Left kidney (tissue), 2 donors: ENCODE results near the gene PQBP1. TPM values are rescaled to one million over a fixed set of nuclear protein-coding genes. Genes with fewer than 3 reads are reported as not detected.
A peak's percentile ranks its signal among the peaks of the same experiment; 100 is the strongest.

Source experiments
- DNase-seq: peaks from one replicate; pipeline ENCODE4 v3.0.0-alpha.2; 2013
- polyA plus RNA-seq: library from polyadenylated mRNA; unstranded; fragments of 120-200 nt; gene quantifications from one replicate; pipeline ENCODE4 v1.2.1, GENCODE V29; 2013; ENCODE audit not compliant: insufficient read length

Gene PQBP1
- polyA plus RNA-seq, 1 donor: 75.5 TPM

DNA sequence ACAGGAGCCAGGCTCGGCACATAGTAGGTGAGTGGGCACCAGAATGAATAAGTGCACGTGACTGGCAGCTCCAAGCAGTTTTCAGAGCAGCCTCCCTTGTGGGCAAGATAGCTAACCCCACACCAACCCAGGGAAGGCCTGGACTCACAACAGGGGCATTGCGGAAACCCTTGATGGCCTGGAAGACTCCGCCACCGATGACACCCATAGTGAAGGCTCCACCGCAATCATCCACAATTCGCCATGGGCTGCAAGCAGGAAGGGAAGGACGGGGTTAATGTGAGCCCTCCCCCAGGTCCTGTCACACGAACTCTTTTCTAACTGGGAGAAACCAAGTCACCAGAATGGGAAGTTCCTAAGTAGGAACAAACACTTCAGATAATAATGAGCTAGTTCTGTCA lies 1.1 kb upstream of the PQBP1 start:
- DNase-seq: no peak

DNA sequence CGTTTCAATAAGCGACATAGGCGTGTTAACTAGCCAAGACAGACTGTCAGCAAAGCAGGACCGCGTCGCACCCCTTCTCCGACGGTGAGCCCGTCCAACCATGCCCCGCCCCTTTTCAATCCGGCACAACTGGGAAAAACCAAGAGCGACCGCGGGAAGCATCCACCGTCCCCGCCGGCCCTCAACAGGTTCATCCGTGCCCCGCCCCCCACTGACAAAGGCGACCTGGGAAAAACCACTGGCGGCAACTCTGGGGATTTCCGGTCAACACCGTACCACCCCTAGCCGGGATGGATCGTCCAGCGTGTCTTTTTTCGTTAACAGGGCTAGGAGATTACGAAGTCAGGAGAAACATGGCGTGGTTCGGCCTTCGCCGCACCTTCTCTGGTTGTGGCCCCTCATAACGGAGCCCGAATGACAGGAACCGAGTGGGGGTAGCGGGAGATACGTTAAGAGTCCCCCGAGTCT lies 539 bp upstream of the PQBP1 start:
- DNase-seq: peak; percentile 66

DNA sequence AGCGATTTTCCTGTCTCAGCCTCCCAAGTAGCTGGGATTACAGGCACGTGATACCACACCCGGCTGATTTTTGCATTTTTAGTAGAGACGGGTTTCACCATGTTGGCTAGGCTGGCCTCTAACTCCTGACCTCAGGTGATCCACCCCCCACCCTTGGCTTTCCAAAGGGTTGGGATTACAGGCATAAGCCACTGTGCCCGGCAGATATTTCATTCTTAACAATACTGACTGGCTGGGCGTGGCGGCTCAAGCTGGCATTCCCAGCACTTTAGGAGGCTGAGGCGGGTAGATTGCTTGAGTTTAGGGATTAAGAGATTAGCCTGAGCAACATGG lies 1.3 kb downstream of the PQBP1 start:
- DNase-seq: no peak

DNA sequence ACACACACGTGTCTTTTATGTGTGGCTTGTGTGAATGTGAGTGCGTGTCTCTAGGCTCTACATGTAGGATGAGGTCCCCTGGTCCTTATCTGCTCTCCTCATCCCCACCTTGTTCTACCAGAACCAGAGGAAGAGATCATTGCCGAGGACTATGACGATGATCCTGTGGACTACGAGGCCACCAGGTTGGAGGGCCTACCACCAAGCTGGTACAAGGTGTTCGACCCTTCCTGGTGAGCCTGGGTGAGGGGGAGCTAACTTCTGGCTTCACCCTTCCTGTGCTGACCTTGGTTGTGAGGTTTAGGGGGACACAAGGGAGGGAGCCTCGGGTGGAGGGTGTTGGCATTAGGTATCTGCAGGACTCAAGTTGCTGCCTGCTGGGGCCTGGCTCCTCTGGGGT lies 3.3 kb downstream of the PQBP1 start:
- DNase-seq: no peak

DNA sequence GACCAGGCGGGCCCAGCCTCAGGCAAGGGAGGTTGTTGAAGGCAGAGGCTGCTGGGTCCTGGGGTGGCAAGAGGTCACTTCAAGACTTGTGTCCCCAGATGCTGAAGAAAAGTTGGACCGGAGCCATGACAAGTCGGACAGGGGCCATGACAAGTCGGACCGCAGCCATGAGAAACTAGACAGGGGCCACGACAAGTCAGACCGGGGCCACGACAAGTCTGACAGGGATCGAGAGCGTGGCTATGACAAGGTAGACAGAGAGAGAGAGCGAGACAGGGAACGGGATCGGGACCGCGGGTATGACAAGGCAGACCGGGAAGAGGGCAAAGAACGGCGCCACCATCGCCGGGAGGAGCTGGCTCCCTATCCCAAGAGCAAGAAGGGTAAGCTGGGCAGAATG lies 4.4 kb downstream of the PQBP1 start:
- DNase-seq: no peak

DNA sequence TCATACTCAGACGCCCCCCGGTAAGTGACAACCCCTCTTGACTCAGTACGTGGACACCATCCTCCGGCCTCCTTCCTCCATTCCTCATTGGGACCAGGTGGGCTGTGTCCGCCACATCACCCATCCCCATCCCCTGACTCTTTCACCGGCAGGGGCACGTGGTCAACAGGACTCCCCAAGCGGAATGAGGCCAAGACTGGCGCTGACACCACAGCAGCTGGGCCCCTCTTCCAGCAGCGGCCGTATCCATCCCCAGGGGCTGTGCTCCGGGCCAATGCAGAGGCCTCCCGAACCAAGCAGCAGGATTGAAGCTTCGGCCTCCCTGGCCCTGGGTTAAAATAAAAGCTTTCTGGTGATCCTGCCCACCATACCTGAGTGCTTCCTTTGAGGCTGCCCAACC lies 5.0 kb downstream of the PQBP1 start:
- no peak for DNase-seq

DNA sequence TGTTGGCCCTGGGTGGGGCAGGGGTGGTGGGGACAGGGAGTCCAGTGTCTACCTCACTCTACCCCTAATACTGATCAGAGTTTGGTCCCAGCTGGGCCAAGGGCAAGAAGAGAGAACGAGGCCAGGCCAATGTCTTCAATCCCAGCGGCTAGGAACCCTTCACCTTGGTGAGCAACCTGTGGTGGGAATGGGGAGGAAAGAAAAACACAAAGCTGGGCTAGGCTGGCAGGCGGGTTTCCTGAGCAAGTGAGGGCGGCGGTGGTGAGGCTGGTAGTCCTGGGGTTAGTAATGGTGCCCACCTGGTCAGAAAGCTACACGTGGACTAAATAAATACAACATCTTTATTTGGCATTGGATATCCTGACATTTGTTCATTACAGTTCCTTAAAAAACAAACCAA lies 5.6 kb downstream of the PQBP1 start:
- DNase-seq: no peak

DNA sequence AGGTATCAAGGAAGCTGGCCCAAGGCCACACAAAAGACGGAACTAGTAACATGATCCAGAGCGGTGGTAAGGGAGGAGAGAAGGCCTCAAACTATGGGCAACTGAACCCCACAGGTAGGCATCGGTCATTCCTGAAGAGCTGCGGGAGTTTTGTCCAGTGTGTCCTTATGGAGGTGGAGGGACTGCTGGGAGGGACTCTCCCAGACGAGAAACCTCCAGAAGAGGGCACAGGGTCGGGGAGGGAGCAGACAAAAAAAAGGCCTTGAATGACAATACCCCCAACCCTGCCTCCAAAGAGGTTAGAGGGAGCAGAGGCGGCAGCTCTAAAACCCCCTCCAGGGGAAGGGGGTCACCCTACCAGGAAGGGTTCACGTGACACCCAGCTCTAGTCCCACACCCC lies 6.5 kb downstream of the PQBP1 start:
- no peak for DNase-seq

DNA sequence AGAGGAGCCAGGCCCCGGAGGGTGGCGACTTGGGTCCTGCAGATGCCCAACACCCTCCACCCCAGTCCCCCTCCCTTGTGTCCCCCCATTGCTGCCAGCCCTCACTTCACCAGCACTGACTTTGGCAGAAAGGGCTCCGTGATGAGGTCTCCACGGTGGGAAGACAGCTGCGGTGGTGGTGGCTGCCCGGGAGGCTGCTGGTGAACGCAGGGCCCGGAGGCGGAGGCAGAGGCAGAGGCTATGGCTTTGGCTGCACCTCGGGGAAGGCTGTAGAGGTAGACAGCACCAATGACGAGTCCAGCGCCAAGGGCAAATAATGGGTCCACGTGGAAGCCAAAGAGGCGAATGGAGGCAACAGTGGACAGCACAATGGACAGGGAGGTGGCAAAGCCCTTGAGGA lies 6.9 kb downstream of the PQBP1 start:
- DNase-seq: no peak

DNA sequence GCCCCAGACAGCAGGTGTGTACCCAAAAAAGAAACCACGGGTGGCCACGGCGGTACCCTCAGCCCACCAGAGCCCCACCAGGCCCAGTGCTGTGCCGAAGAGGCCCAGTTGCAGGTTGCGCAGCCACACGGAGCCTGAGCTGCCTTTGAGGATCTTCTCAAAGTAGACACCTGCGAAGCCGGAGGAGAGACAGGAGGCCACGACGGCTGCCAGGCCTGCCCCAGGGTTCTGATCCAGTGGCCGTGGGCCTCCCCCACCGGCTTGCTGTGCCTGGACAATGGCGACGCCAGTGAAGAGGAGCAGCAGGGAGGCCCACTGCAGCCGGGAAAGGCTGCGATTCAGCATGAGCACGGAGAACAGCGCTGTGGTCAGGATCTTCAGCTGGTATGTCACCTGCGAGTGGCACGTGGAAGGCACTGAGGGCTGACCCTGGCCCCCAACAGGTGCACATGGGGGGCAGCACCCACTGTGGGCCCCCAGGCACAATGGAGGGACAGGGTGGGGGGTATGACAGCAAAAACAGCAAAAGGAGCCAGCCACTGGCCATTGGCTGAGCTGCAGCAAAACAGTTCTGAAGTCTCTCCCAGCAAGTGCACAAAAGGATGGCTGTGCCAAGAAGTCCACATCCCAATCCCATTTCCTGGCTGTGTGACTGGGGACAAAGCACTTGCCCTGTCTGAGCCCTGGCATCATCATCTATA lies 7.5 kb downstream of the PQBP1 start:
- DNase-seq: no peak

DNA sequence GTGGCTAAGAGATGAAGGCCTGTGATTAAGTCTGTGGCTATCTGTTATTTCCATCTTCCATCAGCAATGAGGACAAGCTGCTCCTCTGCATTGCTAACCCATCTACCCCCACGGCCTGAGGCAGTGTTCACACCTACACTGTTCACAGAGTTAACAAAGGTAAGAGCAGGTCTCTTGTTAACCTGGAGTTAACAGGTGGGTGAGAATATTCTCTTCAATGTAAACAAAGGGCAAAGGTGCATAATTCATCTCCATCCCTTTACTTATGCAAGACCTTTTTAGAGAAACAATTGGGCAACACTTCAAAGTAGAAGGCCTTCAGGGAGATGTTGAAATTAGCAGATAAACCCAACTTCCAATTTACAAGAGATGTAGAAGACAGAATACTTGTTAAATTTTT lies 10.9 kb downstream of the PQBP1 start:
- DNase-seq: no peak

DNA sequence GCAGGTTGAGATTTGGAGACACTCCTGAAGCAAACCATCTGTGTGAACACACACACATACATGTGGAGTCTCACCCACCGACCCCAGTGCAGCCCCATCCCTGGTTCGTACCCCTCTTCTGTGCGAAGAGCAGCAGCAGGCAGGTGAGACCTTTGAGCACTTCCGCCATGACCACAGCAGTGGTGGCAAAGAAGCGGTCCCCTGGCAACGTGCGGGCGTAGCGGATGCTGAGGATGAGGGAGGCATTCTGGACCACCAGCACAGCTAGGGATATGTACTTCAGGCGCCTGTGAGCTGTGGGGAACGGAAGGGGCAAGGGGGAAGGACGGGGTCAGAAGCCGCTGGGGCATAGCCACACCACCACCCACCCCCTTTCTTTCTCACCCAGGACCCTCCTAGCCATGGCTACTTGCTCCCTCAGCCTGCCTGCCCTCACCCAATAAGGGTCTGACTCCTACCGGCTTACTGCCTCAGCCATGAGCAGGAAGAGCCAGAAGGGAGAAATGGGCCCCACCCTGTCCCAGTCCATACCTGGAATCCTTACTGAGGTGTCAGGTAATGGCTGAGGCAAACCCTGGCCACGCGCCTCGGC lies 12.1 kb downstream of the PQBP1 start:
- no peak for DNase-seq

DNA sequence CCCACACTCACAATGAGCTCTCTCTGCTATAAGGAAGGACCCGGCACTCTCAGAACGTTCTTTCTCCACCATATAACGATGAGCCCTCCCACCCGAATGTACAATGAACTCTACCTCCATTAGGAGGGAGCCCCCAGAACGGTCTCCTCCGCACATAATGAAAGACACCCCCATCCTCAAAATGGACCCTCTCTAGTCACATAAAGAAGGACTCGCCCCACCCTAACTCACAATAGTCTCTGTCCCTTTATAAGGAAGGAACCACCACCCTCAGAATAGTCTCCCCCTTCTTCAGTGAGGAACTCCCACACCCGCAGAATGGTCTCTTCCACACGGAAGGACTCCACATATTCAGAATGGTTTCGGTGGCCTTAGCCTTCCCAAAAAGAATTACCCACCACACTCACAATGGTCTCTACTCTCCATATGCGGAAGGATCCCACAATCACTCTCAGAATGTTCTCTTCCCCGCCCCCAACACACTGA lies 13.2 kb downstream of the PQBP1 start:
- no peak for DNase-seq

DNA sequence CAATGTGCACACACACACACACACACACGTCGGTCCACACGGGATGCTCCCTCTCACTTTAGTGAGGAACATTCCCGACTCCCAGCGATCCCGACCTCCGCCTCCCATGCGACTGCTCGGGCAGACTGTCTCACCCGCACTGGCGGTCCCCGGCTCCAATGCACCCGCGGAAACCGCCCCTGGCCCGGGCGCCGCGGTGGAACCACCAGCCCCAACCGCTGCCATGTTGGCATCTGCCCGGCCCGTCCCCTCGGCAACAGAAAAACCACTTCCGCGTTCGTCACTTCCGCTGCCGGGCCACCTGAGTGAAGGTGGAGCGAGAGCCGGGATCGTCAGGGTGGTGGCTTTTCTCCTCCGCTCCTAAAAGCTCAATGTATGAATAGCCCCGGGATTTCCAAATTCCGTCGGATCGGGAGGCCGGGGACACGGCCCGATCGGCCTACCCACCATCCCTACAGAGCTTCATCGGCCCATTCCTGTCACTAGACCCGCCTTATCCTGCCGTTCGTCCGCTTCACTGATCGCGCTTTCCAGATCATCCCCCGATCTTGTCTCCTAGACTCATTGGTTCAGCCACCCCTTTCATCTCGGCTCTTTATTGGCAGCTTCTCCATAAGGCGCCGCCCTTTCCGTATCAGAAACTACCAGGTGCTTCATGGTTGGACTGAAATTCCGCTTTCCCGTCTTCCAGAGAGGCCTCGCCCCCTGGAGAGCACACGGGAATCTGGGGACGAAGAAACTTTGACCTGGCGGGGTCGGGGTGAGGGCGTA lies 13.9 kb downstream of the PQBP1 start, which contains the start of gene SLC35A2:
TSS of gene SLC35A2 (minus strand) at position 235 of the 771 bp plus-strand sequence. CDS start at position 225, 10 bp downstream.
- peak; percentile 74 for DNase-seq

DNA sequence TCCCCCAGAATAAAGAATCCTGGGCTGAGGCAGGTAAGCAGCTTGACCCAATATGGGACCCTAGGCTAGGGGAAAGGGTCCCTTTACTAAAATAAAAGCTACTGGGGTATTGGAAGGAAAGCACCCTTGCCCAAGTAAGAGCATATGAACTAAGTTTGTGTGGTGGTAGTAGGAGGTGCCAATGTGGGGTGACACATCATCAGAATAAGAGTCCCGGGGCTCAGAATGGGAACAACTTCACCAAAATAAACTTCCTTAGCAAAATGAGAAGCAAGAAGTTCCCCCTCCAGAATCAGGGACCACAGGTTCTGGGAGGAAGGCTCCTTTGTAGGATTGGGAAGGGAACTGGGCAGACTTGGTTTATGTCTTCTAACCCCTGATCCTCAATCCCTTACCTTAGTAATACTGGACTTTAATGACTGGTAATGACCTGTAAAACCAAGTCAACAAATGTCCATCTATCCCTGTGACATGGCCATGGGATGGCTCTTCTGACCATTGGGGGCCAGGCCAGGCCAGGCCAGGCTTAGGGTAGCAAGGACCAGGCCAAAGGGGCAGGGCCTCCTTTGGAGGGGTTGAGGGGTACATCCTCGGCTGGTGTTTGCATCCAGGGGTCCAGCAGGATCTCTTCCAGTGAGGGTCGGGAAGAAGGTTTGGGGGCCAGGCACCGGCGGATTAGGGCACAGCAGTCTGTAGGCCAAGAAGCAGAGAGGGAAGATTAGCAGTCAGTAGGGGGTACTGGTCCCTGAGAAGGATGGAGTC lies 16.1 kb downstream of the PQBP1 start:
- DNase-seq: no peak

DNA sequence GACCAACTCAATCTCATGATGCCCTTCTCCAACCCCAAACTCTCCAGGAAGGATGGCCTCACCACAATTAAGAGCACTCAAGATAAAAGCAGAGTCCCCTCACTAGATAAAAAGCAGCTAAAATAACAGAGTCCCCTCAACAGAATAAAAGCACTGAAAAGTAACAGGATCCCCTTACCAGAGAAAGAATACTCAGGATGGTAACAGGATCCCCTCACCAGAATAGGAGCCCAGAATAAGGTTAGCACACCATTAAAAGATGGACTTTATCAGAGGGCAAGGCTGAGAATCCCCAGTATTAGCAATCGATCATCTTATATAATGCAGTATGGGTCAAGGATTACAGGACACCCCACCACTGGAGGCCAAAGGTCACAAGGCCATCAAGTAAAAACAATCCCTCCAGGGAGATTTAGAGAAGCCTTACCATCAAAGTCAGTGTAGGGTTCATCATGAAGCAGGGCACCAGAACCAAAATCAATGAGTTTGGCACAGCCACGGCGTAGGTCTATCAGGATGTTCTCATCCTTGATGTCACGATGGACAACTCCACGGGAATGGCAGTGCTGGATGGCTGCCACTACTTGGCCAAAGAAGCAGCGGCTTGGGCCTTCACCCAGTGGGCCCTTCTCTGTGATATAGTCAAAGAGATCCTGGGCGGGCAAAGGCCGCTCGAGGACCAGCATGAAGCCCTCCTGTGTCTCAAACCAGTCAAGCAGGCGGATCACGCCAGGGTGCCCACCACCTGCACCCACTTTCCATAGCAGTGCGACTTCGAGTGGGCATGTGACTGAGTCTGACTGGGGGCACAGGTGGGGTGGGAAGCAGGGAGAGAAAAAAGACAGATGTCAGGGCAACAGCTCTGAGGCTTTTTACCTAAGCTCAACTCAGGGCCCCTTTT lies 17.1 kb downstream of the PQBP1 start:
- DNase-seq: no peak

DNA sequence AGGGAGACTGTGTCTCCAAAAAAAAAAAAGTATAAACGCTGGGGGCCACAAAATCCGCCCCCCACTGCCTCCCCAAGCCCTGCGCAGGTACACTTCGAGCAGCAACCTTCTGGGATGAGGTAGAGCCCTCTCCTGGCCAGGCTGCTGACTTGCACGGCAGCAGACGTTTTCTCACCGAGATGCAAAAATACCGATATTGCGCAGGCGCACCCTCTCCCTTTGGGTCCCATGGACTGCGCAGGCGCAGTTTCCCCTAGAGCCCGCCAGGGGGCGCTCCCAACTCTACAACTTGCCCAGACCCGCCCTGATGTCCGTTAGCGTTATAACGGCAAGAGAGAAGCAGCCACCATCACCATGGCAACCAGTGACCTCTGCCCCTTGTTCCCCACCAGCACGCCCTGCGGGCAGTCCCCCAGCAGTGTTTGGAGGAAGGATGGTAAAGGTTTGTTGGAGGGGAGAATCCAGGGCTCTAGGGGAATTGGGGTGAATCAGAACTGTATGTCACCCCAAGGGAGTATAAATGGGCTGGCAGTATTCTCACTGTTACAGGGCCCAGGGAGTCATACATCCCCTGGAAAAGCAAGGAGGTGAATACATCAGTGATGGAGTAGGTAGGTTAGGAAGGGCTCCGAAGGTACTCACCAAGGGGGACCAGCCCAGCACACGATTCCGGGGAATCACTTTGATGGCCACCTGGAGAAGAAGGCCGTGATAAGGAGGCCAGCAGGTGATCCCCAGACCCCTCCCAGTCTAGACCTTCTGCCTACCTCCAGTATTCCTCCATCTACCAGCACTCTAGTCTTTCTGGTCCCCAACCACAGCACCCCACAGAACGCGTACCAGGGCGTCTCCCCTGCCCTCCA lies 19.6 kb downstream of the PQBP1 start:
- peak; percentile 85 for DNase-seq

DNA sequence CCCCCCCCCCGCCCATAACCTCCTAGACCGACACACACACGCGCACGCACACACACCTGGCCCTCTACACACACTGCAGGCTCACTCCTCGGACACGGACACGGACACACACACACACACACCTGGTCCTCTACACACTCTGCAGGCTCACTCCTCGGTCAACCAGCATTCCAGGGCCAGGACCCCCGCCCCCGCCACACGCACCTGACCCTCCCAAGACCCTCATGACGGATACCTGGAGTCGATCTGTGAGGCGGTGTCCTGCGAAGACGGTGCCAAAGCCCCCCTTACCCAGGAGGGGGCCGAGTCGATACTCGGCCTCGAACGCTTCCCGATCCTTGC lies 20.5 kb downstream of the PQBP1 start:
- DNase-seq: no peak

DNA sequence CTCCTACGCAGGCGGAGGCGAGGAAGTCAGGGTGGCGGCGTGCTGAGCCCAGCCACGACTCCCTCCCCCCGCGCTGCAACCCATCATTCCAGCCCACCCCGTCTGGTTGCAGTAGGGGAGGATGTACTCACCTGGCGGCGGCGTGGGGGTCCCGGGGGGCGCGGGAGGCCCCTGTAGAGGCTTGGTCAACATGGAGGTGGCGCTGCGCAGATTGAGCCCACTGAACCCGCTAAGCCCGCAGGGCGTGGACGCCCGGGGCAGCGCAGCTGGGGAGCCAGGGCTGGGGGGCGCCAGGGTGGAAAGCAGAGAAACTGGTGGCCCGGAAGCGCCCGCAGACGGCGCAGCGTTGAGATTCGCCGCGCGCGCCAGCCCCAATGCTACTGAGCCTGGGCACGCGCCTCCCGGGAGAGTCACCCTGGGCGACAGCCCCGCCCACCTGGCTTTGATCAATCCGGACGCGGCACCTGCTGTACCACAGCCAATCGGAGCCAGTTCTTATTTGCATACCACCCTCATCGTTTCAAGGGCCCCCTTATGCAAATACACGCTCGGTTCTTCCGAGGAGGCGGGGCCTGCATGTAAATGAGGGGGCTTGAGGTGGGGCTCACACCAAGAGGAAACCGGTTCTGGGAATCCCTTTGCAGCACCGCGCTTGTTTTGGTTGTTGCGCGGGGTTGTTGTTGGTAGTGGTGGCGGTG lies 21.1 kb downstream of the PQBP1 start, which contains the start of gene PIM2:
TSS of gene PIM2 (minus strand) at position 382 of the 698 bp plus-strand sequence. CDS start at position 192, 190 bp downstream.
- peak; percentile 81 for DNase-seq
